Panc1 (cell line): ENCODE data around the gene MAGEL2.

Experiments used
- CTCF ChIP-seq: fragments of 450-650 bp; IDR thresholded peaks from 2 replicates; pipeline ENCODE4 v1.5.1; 2017; ENCODE audit warnings: mild to moderate bottlenecking
- REST ChIP-seq, 2 experiments: IDR thresholded peaks; 2 replicates each; pipeline ENCODE4 v1.6.1; 2011 to 2012; ENCODE audit warnings: low read depth in 2 of 2, control low read depth in 1 of 2, low read length in 1 of 2, mild to moderate bottlenecking in 1 of 2, moderate library complexity in 1 of 2; ENCODE audit not compliant: insufficient read depth in 1 of 2

- TF ChIP-seq REST (IDR thresholded peaks at IDR 0.05; ENCODE audit: insufficient read depth in 1 of 2, low read depth in 2 of 2, low read length in 1 of 2) (no peak), CTCF (no peak)
These were observed 41.4 kb downstream of the MAGEL2 start for GRCh38 chr15:23606226-23606625.
